DOHH2 (cell line): ENCODE measurements around the gene ANAPC7.
"Not testable (repeated sequence)": the region's sequence is repeated elsewhere in the genome, so short reads cannot be mapped to it uniquely, and the experiment has no call there.

Experiments
- H3F3A ChIP-seq: fragments of 200-600 bp; sonication (generic), shearing (Covaris generic); 2 replicates; pipeline ENCODE4 v1.6.0; 2016; ENCODE audit warnings: antibody characterized with exemption, mild to moderate bottlenecking; ENCODE audit not compliant: control insufficient read depth, insufficient read depth
- H3K27ac ChIP-seq: fragments of 200-600 bp; sonication (generic); 2 replicates; pipeline ENCODE4 v1.5.1; 2014; ENCODE audit warnings: low read depth, mild to moderate bottlenecking, low read length, moderate library complexity
- H3K27me3 ChIP-seq: fragments of 200-600 bp; sonication (generic); 2 replicates; pipeline ENCODE4 v1.6.1; 2014; ENCODE audit warnings: mild to moderate bottlenecking, low read length, mixed read lengths; ENCODE audit not compliant: control insufficient read depth
- H3K36me3 ChIP-seq: fragments of 200-600 bp; sonication (generic); 2 replicates; pipeline ENCODE4 v1.6.1; 2014; ENCODE audit warnings: mild to moderate bottlenecking, low read length, moderate library complexity, mixed read lengths; ENCODE audit not compliant: control insufficient read depth
- H3K4me1 ChIP-seq: fragments of 200-600 bp; sonication (generic); 2 replicates; pipeline ENCODE4 v1.6.1; 2014; ENCODE audit warnings: mild to moderate bottlenecking, low read length, mixed read lengths; ENCODE audit not compliant: control insufficient read depth
- H3K4me2 ChIP-seq: fragments of 200-600 bp; sonication (generic); 2 replicates; pipeline ENCODE4 v1.6.0; 2014; ENCODE audit warnings: mild to moderate bottlenecking, low read length, moderate library complexity
- H3K4me3 ChIP-seq: fragments of 200-600 bp; sonication (generic); 2 replicates; pipeline ENCODE4 v1.5.1; 2014; ENCODE audit warnings: mild to moderate bottlenecking, low read length, mixed read lengths
- H3K79me2 ChIP-seq: fragments of 200-600 bp; sonication (generic); 2 replicates; pipeline ENCODE4 v1.6.1; 2014; ENCODE audit warnings: mild to moderate bottlenecking, low read length, mixed read lengths; ENCODE audit not compliant: control insufficient read depth
- H3K9me2 ChIP-seq: fragments of 200-600 bp; sonication (generic); replicated peaks from 2 replicates; pipeline ENCODE4 v1.6.1; 2014; ENCODE audit warnings: mild to moderate bottlenecking, low read length, mixed read lengths; ENCODE audit not compliant: control insufficient read depth
- H3K9me3 ChIP-seq: fragments of 200-600 bp; sonication (generic); 2 replicates; pipeline ENCODE4 v1.6.1; 2014; ENCODE audit warnings: antibody characterized with exemption, low read length, mixed read lengths; ENCODE audit not compliant: control insufficient read depth, insufficient read depth
- H4K20me1 ChIP-seq: fragments of 200-600 bp; sonication (generic); 2 replicates; pipeline ENCODE4 v1.6.0; 2014; ENCODE audit warnings: low read depth, mild to moderate bottlenecking, antibody characterized with exemption, low read length, moderate library complexity; ENCODE audit not compliant: control insufficient read depth, insufficient read depth
- EZH2phosphoT487 ChIP-seq: fragments of 200-600 bp; sonication (generic); IDR thresholded peaks from 2 replicates; pipeline ENCODE4 v1.6.1; 2017; ENCODE audit warnings: borderline replicate concordance, mild to moderate bottlenecking, antibody characterized with exemption, low read length, moderate library complexity, mixed read lengths
- TF ChIP-seq, protein P1 (sequence below): fragments of 200-600 bp; sonication (generic); IDR thresholded peaks from one replicate; pipeline ENCODE4 v1.5.1; 2014; ENCODE audit warnings: antibody characterized with exemption, mild to moderate bottlenecking, low read depth, low read length; ENCODE audit not compliant: poor library complexity, severe bottlenecking

The ANAPC7 gene

DNA sequence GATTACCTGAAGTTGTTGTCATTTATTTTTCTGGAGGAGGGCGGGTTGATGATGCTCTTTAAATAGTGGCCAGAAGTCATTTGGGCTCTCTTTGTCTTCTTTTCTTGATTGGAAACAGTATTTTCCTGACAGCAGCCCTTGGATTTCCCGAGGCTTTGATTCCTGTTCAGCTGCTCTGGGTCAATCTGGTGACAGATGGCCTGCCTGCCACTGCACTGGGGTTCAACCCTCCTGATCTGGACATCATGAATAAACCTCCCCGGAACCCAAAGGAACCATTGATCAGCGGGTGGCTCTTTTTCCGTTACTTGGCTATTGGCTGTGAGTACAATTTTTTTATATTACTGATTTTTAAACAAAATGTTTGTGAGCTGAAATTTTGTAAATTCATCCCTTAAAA lies 60.4 kb downstream of the ANAPC7 start:
- peaks cover 7% of the 10 kb centered on the region; the same call in 1 of the 2 replicates for H4K20me1 ChIP-seq
- H3K79me2 ChIP-seq: peaks cover 12% of the 10 kb centered on the region; the same call in 1 of the 2 replicates
- H3F3A ChIP-seq: peaks cover 30% of the 10 kb centered on the region
- no peaks in the 10 kb centered on the region for H3K27me3 ChIP-seq
- no peak overlapping the region for H3K4me2 ChIP-seq
- no peak overlapping the region for H3K27ac ChIP-seq
- H3K4me3 ChIP-seq: no peak overlapping the region
- H3K4me1 ChIP-seq: peaks cover 11% of the 10 kb centered on the region
- TF ChIP-seq, protein P1, sequence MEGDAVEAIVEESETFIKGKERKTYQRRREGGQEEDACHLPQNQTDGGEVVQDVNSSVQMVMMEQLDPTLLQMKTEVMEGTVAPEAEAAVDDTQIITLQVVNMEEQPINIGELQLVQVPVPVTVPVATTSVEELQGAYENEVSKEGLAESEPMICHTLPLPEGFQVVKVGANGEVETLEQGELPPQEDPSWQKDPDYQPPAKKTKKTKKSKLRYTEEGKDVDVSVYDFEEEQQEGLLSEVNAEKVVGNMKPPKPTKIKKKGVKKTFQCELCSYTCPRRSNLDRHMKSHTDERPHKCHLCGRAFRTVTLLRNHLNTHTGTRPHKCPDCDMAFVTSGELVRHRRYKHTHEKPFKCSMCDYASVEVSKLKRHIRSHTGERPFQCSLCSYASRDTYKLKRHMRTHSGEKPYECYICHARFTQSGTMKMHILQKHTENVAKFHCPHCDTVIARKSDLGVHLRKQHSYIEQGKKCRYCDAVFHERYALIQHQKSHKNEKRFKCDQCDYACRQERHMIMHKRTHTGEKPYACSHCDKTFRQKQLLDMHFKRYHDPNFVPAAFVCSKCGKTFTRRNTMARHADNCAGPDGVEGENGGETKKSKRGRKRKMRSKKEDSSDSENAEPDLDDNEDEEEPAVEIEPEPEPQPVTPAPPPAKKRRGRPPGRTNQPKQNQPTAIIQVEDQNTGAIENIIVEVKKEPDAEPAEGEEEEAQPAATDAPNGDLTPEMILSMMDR: no peak
- TF ChIP-seq EZH2phosphoT487: no peak
- H3K36me3 ChIP-seq: peaks cover 99% of the 10 kb centered on the region
- no peaks in the 10 kb centered on the region for H3K9me3 ChIP-seq
- H3K9me2 ChIP-seq: no peaks in the 10 kb centered on the region

- no peaks in the 10 kb centered on the region for H3K9me3 ChIP-seq
- peaks cover 21% of the 10 kb centered on the region for H3K4me1 ChIP-seq
- no peak for TF ChIP-seq EZH2phosphoT487
- TF ChIP-seq, protein P1: no peak
- H3K36me3 ChIP-seq: peaks cover 99% of the 10 kb centered on the region
- no peak overlapping the region for H3K4me2 ChIP-seq
- H3K27ac ChIP-seq: no peak overlapping the region
- H3F3A ChIP-seq: peaks cover 25% of the 10 kb centered on the region
- H3K79me2 ChIP-seq: peaks cover 17% of the 10 kb centered on the region; the same call in 1 of the 2 replicates
- H3K9me2 ChIP-seq: no peaks in the 10 kb centered on the region
- H3K4me3 ChIP-seq: no peak overlapping the region
- peaks cover 7% of the 10 kb centered on the region; the same call in 1 of the 2 replicates for H4K20me1 ChIP-seq
- no peaks in the 10 kb centered on the region for H3K27me3 ChIP-seq
Observed at GRCh38 chr12:110342157-110342556, 61.4 kb downstream of the ANAPC7 start.

- Histone ChIP-seq H3F3A (peaks cover 19% of the 10 kb centered on the region), H3K36me3 (peaks cover 99% of the 10 kb centered on the region), H3K4me2 (no peak overlapping the region), H3K4me1 (peaks cover 29% of the 10 kb centered on the region), H3K27ac (no peak overlapping the region), H3K9me2 (no peaks in the 10 kb centered on the region), H3K4me3 (no peak overlapping the region), H3K27me3 (no peaks in the 10 kb centered on the region), H4K20me1 (peaks cover 7% of the 10 kb centered on the region; the same call in 1 of the 2 replicates), H3K9me3 (no peaks in the 10 kb centered on the region), H3K79me2 (peaks cover 17% of the 10 kb centered on the region; the same call in 1 of the 2 replicates)
- TF ChIP-seq, protein P1: no peak
- TF ChIP-seq EZH2phosphoT487: no peak
Observed at GRCh38 chr12:110340706-110341105, 62.8 kb downstream of the ANAPC7 start.

- H3K4me3 ChIP-seq, H3K9me2 ChIP-seq, H4K20me1 ChIP-seq, H3K9me3 ChIP-seq, H3K4me2 ChIP-seq, H3K27me3 ChIP-seq, H3K27ac ChIP-seq: not testable (repeated sequence)
- H3F3A ChIP-seq: peaks cover 19% of the 10 kb centered on the region
- peaks cover 29% of the 10 kb centered on the region for H3K4me1 ChIP-seq
- H3K79me2 ChIP-seq: peaks cover 17% of the 10 kb centered on the region; the same call in 1 of the 2 replicates
- H3K36me3 ChIP-seq: peaks cover 99% of the 10 kb centered on the region
Observed at GRCh38 chr12:110340261-110340660, 63.2 kb downstream of the ANAPC7 start.
